ENCODE data around the gene TEX47.

TEX47 gene

DNA sequence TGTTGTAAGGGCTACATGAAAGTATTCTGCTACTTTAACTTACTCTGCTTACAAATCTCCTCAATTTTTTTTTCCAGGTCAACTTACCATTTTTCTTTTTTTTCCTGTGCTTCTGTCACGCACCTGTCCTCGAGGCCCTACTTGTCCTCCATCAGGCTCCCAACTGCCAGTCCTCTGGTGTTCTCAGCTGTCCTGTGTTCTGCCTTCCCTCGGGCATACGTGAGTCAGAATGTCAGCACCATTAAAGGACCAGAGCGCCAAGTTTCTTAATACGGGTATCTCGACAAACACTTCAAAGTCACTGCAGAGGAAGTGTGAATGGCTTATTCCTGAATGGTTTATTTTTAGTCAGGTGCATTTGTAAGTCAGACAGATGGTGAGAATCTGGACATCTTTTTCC is at the start of gene TEX47:
Gene TEX47, minus strand, starts transcription at position 185 of the 400 bp plus-strand sequence. CDS start 795 bp downstream, outside the sequence.
- no peak for DNase-seq (ENCODE audit: extremely low spot score, insufficient read length, low read depth)
- no peak for FAIRE-seq

DNA sequence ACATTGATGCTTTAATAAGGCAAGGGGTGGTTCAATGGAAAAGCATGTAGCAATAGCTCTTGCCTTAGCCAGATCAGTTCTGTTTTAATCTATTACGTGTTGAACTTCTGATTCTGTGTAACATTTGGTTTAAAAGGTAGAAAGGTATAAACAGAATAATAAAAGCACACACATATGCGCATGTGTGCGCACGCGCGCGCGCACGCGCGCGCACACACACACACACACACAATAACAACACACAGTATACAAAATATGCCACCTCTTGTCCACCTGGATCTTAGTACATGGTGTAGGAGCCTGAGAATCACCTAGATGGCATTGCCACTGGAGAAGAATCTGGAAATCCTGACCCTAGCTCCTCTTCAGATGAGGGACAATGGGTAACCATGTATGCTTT is 49.6 kb upstream of the TEX47 start:
- DNase-seq (ENCODE audit: extremely low spot score, insufficient read length, low read depth) = no peak
- FAIRE-seq = no peak

DNA sequence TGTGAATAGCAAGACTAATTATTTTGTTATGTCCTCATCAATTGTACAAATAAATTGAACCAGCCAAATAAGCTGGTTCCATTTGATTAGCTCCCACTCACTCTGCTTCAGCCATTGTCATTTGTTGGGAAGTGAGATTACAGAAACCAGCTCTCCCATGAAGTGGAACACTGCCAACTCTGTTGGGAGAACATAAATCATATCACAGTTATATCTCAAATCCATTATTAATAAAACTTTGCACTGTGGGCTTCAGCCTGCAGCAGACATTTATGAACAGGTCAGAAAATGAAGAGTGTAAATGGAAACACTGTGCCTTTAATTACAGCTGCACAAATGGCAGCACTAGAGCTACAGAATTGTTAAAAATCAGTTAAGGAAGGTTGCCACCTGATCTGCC is 46.7 kb upstream of the TEX47 start:
- no peak for DNase-seq (ENCODE audit: extremely low spot score, insufficient read length, low read depth)
- FAIRE-seq = no peak

- DNase-seq (ENCODE audit: extremely low spot score, insufficient read length, low read depth) (no peak), FAIRE-seq (peak; percentile 81)
Observed at GRCh38 chr7:88835147-88835728, 39.7 kb upstream of the TEX47 start.

GRCh38 chr7:88826222-88826621 is 30.7 kb upstream of the TEX47 start:
- FAIRE-seq (no peak), DNase-seq (ENCODE audit: extremely low spot score, insufficient read length, low read depth) (no peak)

GRCh38 chr7:88818552-88818951 is 23.0 kb upstream of the TEX47 start:
- FAIRE-seq = no peak
- no peak for DNase-seq (ENCODE audit: extremely low spot score, insufficient read length, low read depth)

DNA sequence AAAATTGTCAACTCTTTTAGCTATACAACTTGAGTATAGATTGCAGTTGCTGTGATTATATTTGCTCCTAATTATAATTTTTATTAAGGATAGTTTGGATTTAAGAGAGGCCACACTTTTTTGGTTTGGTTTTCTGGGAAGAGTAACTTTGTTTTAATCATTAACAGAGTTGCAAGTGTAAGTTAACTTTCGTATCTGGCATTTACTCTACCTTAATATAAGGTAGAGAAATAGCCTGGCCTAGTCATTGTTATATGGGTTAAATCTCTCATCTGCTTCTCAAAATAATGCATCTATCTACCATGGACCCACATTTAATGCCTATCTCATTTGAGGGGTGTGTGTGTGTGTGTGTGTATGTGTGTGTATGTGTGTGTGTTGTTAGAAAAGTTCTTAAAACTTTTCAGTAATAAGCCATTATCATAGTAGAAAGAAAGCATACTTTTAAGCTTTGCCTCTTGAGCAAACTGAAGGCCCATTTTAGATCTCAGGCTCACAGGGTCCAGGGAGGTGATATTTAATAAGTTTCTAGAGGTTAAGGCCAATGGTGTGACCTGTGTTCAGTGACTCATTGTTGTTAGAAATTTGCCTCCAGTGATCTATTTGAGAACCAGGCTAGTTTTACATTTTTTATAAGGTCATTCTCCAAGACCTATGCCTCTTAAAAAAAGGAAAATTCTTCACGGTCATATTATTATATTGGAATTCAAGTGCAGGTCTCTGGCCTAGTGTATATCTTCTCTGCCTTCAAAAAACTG is 10.9 kb upstream of the TEX47 start:
- no peak for FAIRE-seq
- DNase-seq (ENCODE audit: extremely low spot score, insufficient read length, low read depth) = no peak

DNA sequence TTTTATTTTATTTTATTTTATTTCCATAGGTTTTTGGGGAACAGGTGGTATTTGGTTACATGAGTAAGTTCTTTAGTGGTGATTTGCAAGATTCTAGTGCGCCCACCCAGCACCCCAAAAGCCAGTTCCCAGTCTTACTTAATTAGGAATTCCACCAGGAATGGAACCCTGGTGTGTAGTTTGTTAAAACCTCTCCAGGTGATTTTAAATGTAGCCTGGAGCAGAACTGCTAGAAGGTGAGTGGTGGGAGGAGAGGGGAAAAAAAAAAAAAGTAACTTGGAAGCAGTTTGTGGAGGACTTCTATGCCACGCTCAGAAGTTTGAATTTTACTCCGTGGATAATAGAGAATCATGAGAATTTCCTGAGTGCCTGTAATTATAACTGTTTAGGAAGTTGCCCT is 5.5 kb upstream of the TEX47 start:
- no peak for DNase-seq (ENCODE audit: extremely low spot score, insufficient read length, low read depth)
- no peak for FAIRE-seq

GRCh38 chr7:88792361-88792760 is 3.2 kb downstream of the TEX47 start:
- DNase-seq (ENCODE audit: extremely low spot score, insufficient read length, low read depth) = no peak
- no peak for FAIRE-seq

- DNase-seq (ENCODE audit: extremely low spot score, insufficient read length, low read depth) (no peak), FAIRE-seq (no peak)
Observed at GRCh38 chr7:88791891-88792290, 3.6 kb downstream of the TEX47 start.

DNA sequence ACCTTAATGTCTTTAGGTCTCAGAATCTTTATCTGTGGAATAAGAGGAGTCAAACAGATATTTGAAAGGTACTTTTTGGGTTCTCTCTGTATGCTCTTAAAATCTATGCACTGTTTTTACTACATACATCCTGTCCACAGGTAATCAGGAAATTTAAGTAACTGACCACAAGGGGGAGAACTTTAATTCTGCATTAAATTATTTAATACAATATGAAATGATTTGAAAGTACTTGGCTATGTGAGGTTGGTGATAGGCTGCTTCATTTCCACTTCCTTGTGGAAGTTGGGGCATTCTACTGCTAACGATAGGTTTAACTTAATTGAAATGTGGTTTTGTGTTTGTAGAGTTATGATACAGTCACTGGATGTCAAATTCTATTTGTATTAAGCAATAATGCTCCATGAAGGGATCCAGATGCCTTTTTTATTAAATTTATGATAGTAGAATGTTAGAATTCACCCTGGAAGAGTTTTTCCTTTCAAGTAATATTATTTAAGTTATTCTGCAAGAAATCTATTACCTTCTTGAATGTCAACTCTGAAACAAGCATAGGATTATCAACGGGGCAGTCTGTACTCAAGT is 6.0 kb downstream of the TEX47 start:
- no peak for FAIRE-seq

GRCh38 chr7:88787777-88788176 is 7.8 kb downstream of the TEX47 start:
- DNase-seq (ENCODE audit: extremely low spot score, insufficient read length, low read depth) (no peak), FAIRE-seq (no peak)

More for the DNA sequence above, 6.0 kb downstream of the TEX47 start:
- no peak for DNase-seq (ENCODE audit: extremely low spot score, insufficient read length, low read depth)

- DNase-seq (ENCODE audit: extremely low spot score, insufficient read length, low read depth) = no peak
- FAIRE-seq = no peak
Observed at GRCh38 chr7:88775838-88776237, 19.7 kb downstream of the TEX47 start.

DNA sequence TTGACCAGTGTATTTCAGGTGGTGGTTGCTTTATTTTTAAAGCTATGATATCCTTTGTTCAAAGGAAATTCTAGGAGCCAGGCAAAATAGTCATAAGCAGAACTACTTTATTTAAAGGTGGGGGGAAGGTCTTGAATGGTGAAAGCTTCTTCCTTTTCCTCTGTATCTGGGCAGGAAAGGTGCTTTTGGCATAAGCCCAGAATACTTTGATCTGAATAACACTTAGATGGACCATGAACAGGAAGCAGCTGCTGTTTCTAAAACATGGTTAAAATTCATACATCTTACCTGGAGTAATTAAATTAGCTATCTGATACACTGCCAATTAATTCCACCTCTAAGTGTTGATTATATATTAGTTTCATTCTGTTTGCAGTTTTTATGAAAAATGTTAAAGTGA is 22.8 kb downstream of the TEX47 start:
- DNase-seq (ENCODE audit: extremely low spot score, insufficient read length, low read depth) = no peak
- FAIRE-seq = no peak

GRCh38 chr7:88771417-88771816 is 24.1 kb downstream of the TEX47 start:
- FAIRE-seq = no peak
- no peak for DNase-seq (ENCODE audit: extremely low spot score, insufficient read length, low read depth)

DNA sequence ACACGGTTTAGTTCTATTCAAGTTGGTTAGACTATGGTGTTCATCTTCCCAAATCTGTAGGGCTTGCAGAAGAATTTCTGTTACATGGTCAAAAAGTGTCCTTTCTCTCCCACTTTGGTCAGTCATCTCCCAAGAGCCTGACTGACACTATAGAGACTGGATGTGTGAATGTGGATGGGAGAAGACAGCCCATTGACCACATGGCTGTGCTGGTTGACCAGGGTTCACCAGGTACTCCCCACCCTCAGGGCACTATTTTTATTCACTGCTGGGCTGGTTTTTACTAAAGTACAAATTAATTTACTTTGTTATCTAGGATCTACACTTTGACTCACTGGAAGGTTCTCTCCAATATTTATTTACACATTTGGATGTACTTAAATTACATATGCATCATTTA is 33.8 kb downstream of the TEX47 start:
- DNase-seq (ENCODE audit: extremely low spot score, insufficient read length, low read depth) = no peak

DNA sequence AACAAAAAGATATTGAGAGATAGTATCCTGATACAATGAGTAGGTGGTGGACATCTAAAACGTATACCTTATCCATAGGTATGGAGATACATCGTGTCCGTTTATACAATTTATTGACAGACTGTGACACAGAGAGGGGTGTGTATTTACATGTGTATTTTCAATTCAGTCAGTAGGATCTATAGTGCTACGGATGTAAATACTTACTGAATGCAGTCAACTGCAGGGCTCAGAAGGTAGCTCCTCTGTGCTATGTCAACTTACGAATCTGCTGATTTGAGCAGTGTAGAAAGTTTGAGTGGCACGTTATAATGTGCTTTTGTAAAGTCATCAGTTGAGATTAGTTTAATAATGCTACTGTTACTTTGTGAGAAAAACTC is 35.4 kb downstream of the TEX47 start:
- FAIRE-seq (no peak), DNase-seq (ENCODE audit: extremely low spot score, insufficient read length, low read depth) (no peak)

More for the DNA sequence above, 33.8 kb downstream of the TEX47 start:
- FAIRE-seq = no peak

GRCh38 chr7:88759230-88760135 is 36.1 kb downstream of the TEX47 start, which contains the start of gene ZNF804B:
TSS of gene ZNF804B (plus strand) at chr7:88759700. CDS start at chr7:88759977, 277 bp downstream.
- DNase-seq (ENCODE audit: extremely low spot score, insufficient read length, low read depth) = no peak
- FAIRE-seq = no peak

GRCh38 chr7:88758381-88759229 is 36.9 kb downstream of the TEX47 start:
- no peak for FAIRE-seq
- no peak for DNase-seq (ENCODE audit: extremely low spot score, insufficient read length, low read depth)

Data from GM18507 (cell line).